GM12874 (cell line): ENCODE data around the gene CENPC.

Experiments
- TF ChIP-seq, protein P1 (sequence below): IDR thresholded peaks from 2 replicates; pipeline ENCODE4 v1.5.1; 2011; ENCODE audit warnings: low read depth, mild to moderate bottlenecking, control low read depth, low read length, moderate library complexity; ENCODE audit not compliant: insufficient read depth

Gene CENPC

DNA sequence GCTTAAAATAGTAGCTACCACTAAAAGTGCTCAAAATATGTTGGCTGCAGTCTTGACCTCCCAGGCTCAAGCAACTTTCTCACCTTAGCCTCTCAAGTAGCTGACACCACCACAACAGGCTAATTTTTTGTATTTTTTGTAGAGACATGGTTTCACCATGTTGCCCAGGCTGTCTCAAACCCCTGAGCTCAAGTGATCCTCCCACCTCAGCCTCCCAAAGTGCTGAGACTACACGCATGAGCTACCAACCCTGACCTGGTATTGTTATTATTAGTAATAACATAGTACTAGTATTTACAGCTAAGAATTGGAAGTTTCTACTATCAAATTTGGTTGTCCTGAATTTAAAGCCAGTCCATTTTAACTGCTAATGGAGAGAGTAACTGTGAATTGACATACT is 31.2 kb upstream of the CENPC start:
- TF ChIP-seq, protein P1, sequence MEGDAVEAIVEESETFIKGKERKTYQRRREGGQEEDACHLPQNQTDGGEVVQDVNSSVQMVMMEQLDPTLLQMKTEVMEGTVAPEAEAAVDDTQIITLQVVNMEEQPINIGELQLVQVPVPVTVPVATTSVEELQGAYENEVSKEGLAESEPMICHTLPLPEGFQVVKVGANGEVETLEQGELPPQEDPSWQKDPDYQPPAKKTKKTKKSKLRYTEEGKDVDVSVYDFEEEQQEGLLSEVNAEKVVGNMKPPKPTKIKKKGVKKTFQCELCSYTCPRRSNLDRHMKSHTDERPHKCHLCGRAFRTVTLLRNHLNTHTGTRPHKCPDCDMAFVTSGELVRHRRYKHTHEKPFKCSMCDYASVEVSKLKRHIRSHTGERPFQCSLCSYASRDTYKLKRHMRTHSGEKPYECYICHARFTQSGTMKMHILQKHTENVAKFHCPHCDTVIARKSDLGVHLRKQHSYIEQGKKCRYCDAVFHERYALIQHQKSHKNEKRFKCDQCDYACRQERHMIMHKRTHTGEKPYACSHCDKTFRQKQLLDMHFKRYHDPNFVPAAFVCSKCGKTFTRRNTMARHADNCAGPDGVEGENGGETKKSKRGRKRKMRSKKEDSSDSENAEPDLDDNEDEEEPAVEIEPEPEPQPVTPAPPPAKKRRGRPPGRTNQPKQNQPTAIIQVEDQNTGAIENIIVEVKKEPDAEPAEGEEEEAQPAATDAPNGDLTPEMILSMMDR: no peak

DNA sequence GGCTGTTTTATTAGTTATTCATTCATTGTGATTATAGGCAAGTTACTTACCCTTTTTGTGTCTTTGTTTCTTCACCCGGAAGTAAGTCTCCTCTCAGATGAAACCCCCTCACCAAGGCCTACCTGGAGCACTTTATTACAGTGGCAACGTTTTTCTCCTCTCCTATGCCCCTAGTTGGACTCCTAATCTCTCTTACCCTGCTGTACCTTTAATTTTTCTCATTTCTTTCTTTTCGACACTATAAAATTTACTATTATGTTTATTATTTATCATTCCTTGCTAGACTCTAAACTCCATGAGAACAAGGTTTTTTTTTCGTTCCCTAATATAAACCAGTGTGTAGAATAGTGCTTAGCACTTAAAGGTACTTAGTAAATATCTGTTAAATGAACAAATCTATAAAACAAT is 30.8 kb upstream of the CENPC start:
- TF ChIP-seq, protein P1: no peak

DNA sequence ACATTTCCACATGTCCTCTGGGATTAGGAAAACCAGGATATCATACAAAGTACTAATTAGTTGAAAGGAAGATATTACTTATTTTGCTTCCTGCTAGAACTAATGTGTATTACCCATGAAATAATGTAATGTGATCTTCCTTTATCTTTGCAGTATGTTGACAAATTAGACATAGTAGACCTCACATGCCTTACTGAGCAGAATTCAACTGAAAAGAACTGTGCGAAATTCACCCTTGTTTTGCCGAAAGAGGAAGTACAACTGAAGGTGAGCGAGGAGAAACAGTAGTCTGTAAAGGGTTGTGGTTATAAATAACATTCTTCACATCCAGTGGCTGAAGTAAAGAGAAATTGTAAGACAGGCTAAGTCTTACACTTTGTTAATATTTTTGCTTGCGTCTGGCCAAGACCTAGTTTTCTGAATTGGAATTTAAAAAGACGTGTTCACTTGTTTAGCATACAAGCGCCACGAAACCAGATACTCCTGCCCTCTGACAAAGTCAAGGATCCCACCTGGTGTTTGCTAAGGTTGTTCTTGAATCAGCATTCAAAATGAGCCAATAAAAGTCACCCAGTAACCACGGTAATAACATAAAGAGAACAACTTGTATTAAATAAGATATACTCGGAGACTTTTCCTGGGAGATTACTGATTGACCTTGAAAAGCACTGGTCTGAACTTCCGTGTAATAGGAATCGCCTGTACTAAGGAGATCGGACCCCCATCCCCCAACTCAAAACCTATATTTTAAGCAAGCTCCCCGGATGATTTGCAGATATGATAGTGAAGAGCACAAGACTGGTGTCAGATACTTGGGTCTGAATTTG is 30.1 kb upstream of the CENPC start:
- TF ChIP-seq, protein P1: no peak

DNA sequence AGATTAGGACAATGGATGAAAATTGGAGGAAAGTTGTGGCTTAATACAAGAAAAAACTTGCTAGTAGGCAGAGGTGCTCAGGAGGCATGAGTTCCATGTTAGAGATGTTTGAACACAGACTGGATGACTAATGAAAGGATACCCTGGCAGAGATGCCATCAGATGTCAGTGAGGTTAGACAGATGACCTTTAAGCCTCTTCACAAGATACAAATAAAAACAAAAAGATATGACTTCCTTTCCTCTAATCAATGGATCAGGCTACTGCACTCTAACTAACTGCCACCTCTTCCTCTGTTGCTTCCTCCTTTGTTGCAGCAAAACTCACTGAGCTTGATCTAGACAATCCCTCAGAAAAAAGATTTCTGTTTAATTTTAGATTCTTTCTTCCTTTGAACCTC is 27.9 kb upstream of the CENPC start:
- TF ChIP-seq, protein P1: no peak

DNA sequence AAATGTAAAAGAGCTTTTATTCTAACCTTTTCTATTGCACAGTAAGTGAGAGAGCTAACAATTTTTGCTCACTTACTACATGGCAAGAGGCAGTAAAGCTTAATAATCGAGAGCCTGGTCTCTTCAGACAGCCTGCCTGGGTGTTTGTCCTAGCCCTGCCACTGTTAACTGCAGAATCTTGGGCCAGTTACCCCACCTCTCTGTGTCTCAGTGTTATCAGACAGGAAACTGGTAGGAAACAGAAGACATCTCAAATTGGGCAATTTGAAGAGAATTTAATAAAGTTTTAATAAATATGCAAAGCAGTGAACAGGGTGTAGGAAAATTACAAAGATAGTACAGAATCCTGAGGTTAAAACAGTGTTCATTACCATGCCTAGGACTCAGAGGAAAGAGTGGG is 26.7 kb upstream of the CENPC start:
- TF ChIP-seq, protein P1: no peak

DNA sequence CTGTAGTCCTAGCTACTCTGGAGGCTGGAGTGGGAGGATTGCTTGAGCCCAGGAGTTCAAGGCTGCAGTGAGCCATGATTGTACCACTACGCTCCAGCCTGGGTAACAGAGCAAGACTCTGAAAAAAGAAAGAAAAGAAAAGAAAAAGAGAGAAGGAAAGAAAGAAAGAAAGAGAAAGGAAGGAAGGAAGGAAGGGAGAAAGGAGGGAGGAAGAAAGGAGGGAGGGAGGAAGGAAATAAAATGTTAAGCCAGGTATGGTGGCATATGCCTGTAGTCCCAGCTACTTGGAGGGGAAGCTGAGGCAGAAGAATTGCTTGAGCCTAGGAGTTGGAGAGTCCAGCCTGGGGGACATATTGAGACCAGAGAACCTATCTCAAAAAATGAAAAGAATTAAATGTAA is 25.2 kb upstream of the CENPC start:
- TF ChIP-seq, protein P1: no peak

DNA sequence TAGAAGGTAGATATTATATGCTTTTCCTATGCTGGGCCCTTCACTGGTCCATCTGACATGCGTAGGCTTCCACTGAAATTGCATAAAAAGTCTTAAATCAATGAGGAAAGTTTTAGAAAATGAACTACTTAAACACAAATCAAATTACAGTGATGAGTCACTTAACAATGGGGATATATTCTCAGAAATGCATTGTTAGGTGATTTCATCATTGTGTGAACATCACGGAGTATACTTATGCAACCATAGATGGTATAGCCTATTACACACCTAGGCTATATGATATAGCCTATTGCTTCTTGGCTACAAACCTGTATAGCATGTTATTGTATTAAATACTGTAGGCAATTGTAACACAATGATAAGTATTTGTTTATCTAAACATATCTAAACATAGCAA is 23.5 kb upstream of the CENPC start:
- TF ChIP-seq, protein P1: no peak
